NCI-H187 treated with DMSO at 0.1 percent for 48 hours (cell line): ENCODE measurements around the gene MRPL20.
"Not testable (repeated sequence)": the region's sequence is repeated elsewhere in the genome, so short reads cannot be mapped to it uniquely, and the experiment has no call there.

Experiments
- DNase-seq: peaks from one replicate; lab custom pipeline; 2025; lab: John Stamatoyannopoulos, UW

Gene MRPL20

GRCh38 chr1:1437033-1437903 is 30.2 kb upstream of the MRPL20 start:
- no peak for DNase-seq

GRCh38 chr1:1436630-1437032 is 29.5 kb upstream of the MRPL20 start:
- DNase-seq: no peak

GRCh38 chr1:1435911-1436629 is 29.0 kb upstream of the MRPL20 start:
- no peak for DNase-seq

- no peak for DNase-seq
These were observed 28.2 kb upstream of the MRPL20 start, which contains the start of gene VWA1 for GRCh38 chr1:1435106-1435903. TSS of gene VWA1 (plus strand) at chr1:1435690. CDS start at chr1:1435749, 59 bp downstream.

GRCh38 chr1:1434824-1435105 is 27.7 kb upstream of the MRPL20 start:
- DNase-seq: no peak

- DNase-seq: no peak
These were observed 27.2 kb upstream of the MRPL20 start for GRCh38 chr1:1434131-1434823.

- no peak for DNase-seq
These were observed 26.7 kb upstream of the MRPL20 start for GRCh38 chr1:1433804-1434130.

- DNase-seq: no peak
These were observed 26.1 kb upstream of the MRPL20 start for GRCh38 chr1:1432951-1433803.

- no peak for DNase-seq
These were observed 25.3 kb upstream of the MRPL20 start for GRCh38 chr1:1432274-1432950.

GRCh38 chr1:1431845-1432273 is 24.8 kb upstream of the MRPL20 start:
- no peak for DNase-seq

GRCh38 chr1:1430992-1431844 is 24.1 kb upstream of the MRPL20 start:
- no peak for DNase-seq

- no peak for DNase-seq
These were observed 23.3 kb upstream of the MRPL20 start for GRCh38 chr1:1430114-1430982.

GRCh38 chr1:1429671-1430073 is 22.6 kb upstream of the MRPL20 start:
- no peak for DNase-seq

- not testable (repeated sequence) for DNase-seq
These were observed 21.9 kb upstream of the MRPL20 start for GRCh38 chr1:1428967-1429366.

- no peak for DNase-seq
These were observed 21.1 kb upstream of the MRPL20 start for GRCh38 chr1:1428174-1428573.

- DNase-seq: no peak
These were observed 20.7 kb upstream of the MRPL20 start for GRCh38 chr1:1427820-1428148.

GRCh38 chr1:1427106-1427819 is 20.2 kb upstream of the MRPL20 start:
- no peak for DNase-seq

GRCh38 chr1:1426496-1427105 is 19.5 kb upstream of the MRPL20 start:
- DNase-seq: no peak
